Measurements from ENCODE around the gene CTDSPL2. TPM values are rescaled to one million over a fixed set of nuclear protein-coding genes. Genes with fewer than 3 reads are reported as not detected.

The CTDSPL2 gene
- total and polyA plus RNA-seq, 2 experiments from 2014 or later = 42.2 to 86.2 TPM

GRCh38 chr15:44414001-44414400, 13.4 kb upstream of the CTDSPL2 start (continued):
- no peak for TF ChIP-seq POLR2AphosphoS5 (IDR thresholded peaks at IDR 0.05; ENCODE audit: low read depth)
- TF ChIP-seq REST (IDR thresholded peaks at IDR 0.05; ENCODE audit: unreplicated experiment) = no peak
- no peak for TF ChIP-seq ETS1 (IDR thresholded peaks at IDR 0.05)
- no peak for TF ChIP-seq STAT1 (IDR thresholded peaks at IDR 0.05; ENCODE audit: unreplicated experiment)
- no peak for TF ChIP-seq ZNF114 (CRISPR knock-in tag; IDR thresholded peaks at IDR 0.05)

- peaks cover 8% of the 10 kb centered on the region for H3K36me3 Mint-ChIP-seq (ENCODE audit: low read depth)
- H3K4me3 Mint-ChIP-seq = peak overlapping the region; percentile 86
- Histone ChIP-seq H3F3A (replicated peaks; ENCODE audit: low read depth) (peaks cover 3% of the 10 kb centered on the region; the same call in 1 of the 2 replicates), H3K9me2 (ENCODE audit: insufficient read depth) (no peaks in the 10 kb centered on the region), H3K27me3 (ENCODE audit: insufficient read depth) (no peaks in the 10 kb centered on the region), H3K27ac (ENCODE audit: low read depth) (peak overlapping the region; percentile 99), H3K4me3 (peak overlapping the region; percentile 75), H3K4me2 (peak overlapping the region; percentile 83), H4K20me1 (replicated peaks; ENCODE audit: insufficient read depth) (peaks cover 26% of the 10 kb centered on the region), H2AFZ (no peak overlapping the region), H3K79me2 (replicated peaks; ENCODE audit: insufficient read depth) (peaks cover 55% of the 10 kb centered on the region), H3K36me3 (ENCODE audit: insufficient read depth) (no peaks in the 10 kb centered on the region), H3K4me1 (ENCODE audit: insufficient read depth) (peaks cover 14% of the 10 kb centered on the region)
- H3K4me1 Mint-ChIP-seq = peaks cover 9% of the 10 kb centered on the region
- TF ChIP-seq JUNB (IDR thresholded peaks at IDR 0.05; ENCODE audit: unreplicated experiment) (no peak), CTCF (conservative IDR thresholded peaks at IDR 0.05; ENCODE audit: low read depth in 2 of 2) (peak in 1 of 2 experiments; percentile 49; a peak in 2 of 4 replicates), CREB1 (CRISPR knock-in tag; IDR thresholded peaks at IDR 0.05; ENCODE audit: low read depth) (0 out of 2 replicates have a peak, but pooled peaks have one; percentile 10)
- H3K9me3 Mint-ChIP-seq = no peaks in the 10 kb centered on the region; the same call in 2 of the 3 replicates
- H3K27ac Mint-ChIP-seq = peak overlapping the region; percentile 100
- ATAC-seq = peak; percentile 44
- peak; percentile 74 for DNase-seq (ENCODE audit: low spot score)
- peaks cover 16% of the 10 kb centered on the region for H3K27me3 Mint-ChIP-seq (ENCODE audit: insufficient read depth, low read depth, poor library complexity)
Observed at GRCh38 chr15:44427756-44428724, 611 bp downstream of the CTDSPL2 start.
